ENCODE measurements around the gene DYSF.

DYSF gene

GRCh38 chr2:71691747-71692441 lies 238.5 kb downstream of the DYSF start:
- DNase-seq (ENCODE audit: low read depth in 2 of 2): no peak

- DNase-seq (ENCODE audit: low read depth in 2 of 2): no peak
Measured at GRCh38 chr2:71692621-71693277, 239.4 kb downstream of the DYSF start.

GRCh38 chr2:71693286-71694270 lies 240.2 kb downstream of the DYSF start:
- DNase-seq (ENCODE audit: low read depth in 2 of 2): no peak

GRCh38 chr2:71694501-71695234 lies 241.3 kb downstream of the DYSF start:
- no peak for DNase-seq (ENCODE audit: low read depth in 2 of 2)

- DNase-seq (ENCODE audit: low read depth in 2 of 2): no peak
Measured at GRCh38 chr2:71695235-71696120, 242.1 kb downstream of the DYSF start.

GRCh38 chr2:71696381-71696780 lies 243.0 kb downstream of the DYSF start:
- DNase-seq (ENCODE audit: low read depth in 2 of 2): no peak

- DNase-seq (ENCODE audit: low read depth in 2 of 2): no peak
Measured at GRCh38 chr2:71697106-71698004, 244.0 kb downstream of the DYSF start.

GRCh38 chr2:71699428-71699827 lies 246.1 kb downstream of the DYSF start:
- no peak for DNase-seq (ENCODE audit: low read depth in 2 of 2)

- no peak for DNase-seq (ENCODE audit: low read depth in 2 of 2)
Measured at GRCh38 chr2:71700041-71700657, 246.8 kb downstream of the DYSF start.

GRCh38 chr2:71700658-71701397 lies 247.5 kb downstream of the DYSF start:
- DNase-seq (ENCODE audit: low read depth in 2 of 2): no peak

- DNase-seq (ENCODE audit: low read depth in 2 of 2): no peak
Measured at GRCh38 chr2:71702071-71702970, 249.0 kb downstream of the DYSF start.

GRCh38 chr2:71702971-71703898 lies 249.9 kb downstream of the DYSF start:
- no peak for DNase-seq (ENCODE audit: low read depth in 2 of 2)

GRCh38 chr2:71704131-71704561 lies 250.8 kb downstream of the DYSF start:
- no peak for DNase-seq (ENCODE audit: low read depth in 2 of 2)

GRCh38 chr2:71704688-71705087 lies 251.3 kb downstream of the DYSF start:
- no peak for DNase-seq (ENCODE audit: low read depth in 2 of 2)

- DNase-seq (ENCODE audit: low read depth in 2 of 2): no peak
Measured at GRCh38 chr2:71705171-71705960, 252.0 kb downstream of the DYSF start.

Measured in stimulated activated CD4-positive, alpha-beta T cell treated with anti-CD3 and anti-CD28 coated beads, Interleukin-4, amount 100 ng/mL, for 48 hours (primary cell).